GM21576 (cell line): Measurements from ENCODE around the gene GCM1.

Experiments used
- ATAC-seq: cut with Tn5 transposase; IDR thresholded peaks from one replicate; pipeline ENCODE4 v1.9.1; 2021; ENCODE audit warnings: mild to moderate bottlenecking, moderate library complexity; ENCODE audit not compliant: unreplicated experiment

The GCM1 gene

GRCh38 chr6:53109612-53110011, 39.0 kb downstream of the GCM1 start:
- peak; percentile 79 for ATAC-seq

GRCh38 chr6:53107091-53107490, 41.5 kb downstream of the GCM1 start:
- ATAC-seq: no peak

- no peak for ATAC-seq
Measured at GRCh38 chr6:53104916-53105315, 43.7 kb downstream of the GCM1 start.

- ATAC-seq: no peak
Measured at GRCh38 chr6:53103993-53104675, 44.5 kb downstream of the GCM1 start.

GRCh38 chr6:53101006-53101405, 47.6 kb downstream of the GCM1 start:
- no peak for ATAC-seq

- ATAC-seq: no peak
Measured at GRCh38 chr6:53100561-53100960, 48.1 kb downstream of the GCM1 start.

- no peak for ATAC-seq
Measured at GRCh38 chr6:53095716-53096115, 52.9 kb downstream of the GCM1 start.

- no peak for ATAC-seq
Measured at GRCh38 chr6:53095270-53095669, 53.4 kb downstream of the GCM1 start.

- ATAC-seq: no peak
Measured at GRCh38 chr6:53090576-53090975, 58.1 kb downstream of the GCM1 start.

GRCh38 chr6:53089948-53090347, 58.7 kb downstream of the GCM1 start:
- ATAC-seq: no peak

GRCh38 chr6:53086302-53086701, 62.3 kb downstream of the GCM1 start:
- ATAC-seq: no peak

GRCh38 chr6:53080813-53081212, 67.8 kb downstream of the GCM1 start:
- no peak for ATAC-seq
